Keratinocyte (primary cell): ENCODE results near the gene CCDC34.

Experiments
- CTCF ChIP-seq, 3 experiments: IDR thresholded peaks in 1 of 3; conservative IDR thresholded peaks in 1 of 3; optimal IDR thresholded peaks in 1 of 3; 2 replicates in 2 of 3; 3 replicates in 1 of 3; pipeline versions ENCODE3 to v1.5.1; 2011; ENCODE audit warnings: low read length in 3 of 3, mild to moderate bottlenecking in 3 of 3, moderate library complexity in 2 of 3, control low read depth in 1 of 3, inconsistent platforms in 1 of 3; ENCODE audit not compliant: insufficient read depth in 2 of 3; ENCODE audit errors: extremely low read depth in 1 of 3
- EZH2 ChIP-seq: IDR thresholded peaks from one replicate; pipeline ENCODE4 v1.6.1; 2012; ENCODE audit warnings: inconsistent platforms, mild to moderate bottlenecking, low read length, moderate library complexity

- TF ChIP-seq CTCF (optimal IDR thresholded peaks at IDR 0.05 in 1 of 3, IDR thresholded peaks at IDR 0.05 in 1 of 3, conservative IDR thresholded peaks at IDR 0.05 in 1 of 3; ENCODE audit: extremely low read depth in 1 of 3, insufficient read depth in 2 of 3, low read length in 3 of 3) (no peak), EZH2 (no peak)
These were observed 7.4 kb upstream of the CCDC34 start for GRCh38 chr11:27370374-27370773.
